ENCODE measurements around the gene MAPK1. TPM values are rescaled to one million over a fixed set of nuclear protein-coding genes. Genes with fewer than 3 reads are reported as not detected.
"Not testable (repeated sequence)": the region's sequence is repeated elsewhere in the genome, so short reads cannot be mapped to it uniquely, and the experiment has no call there.

Gene MAPK1
- total RNA-seq, 1 donor from 2014 or later = 148 TPM

GRCh38 chr22:21803811-21804249 lies 63.6 kb downstream of the MAPK1 start:
- Mint-ChIP-seq H3K27ac (ENCODE audit: unreplicated experiment) (no peak overlapping the region), H3K36me3 (ENCODE audit: low read depth, unreplicated experiment) (peaks cover 20% of the 10 kb centered on the region), H3K4me3 (ENCODE audit: unreplicated experiment) (no peak overlapping the region), H3K4me1 (ENCODE audit: low read depth, unreplicated experiment) (peaks cover 3% of the 10 kb centered on the region), H3K9me3 (ENCODE audit: unreplicated experiment) (no peaks in the 10 kb centered on the region), H3K27me3 (ENCODE audit: low read depth, unreplicated experiment) (no peaks in the 10 kb centered on the region)
- Histone ChIP-seq H4K20me1 (ENCODE audit: insufficient read depth, low read length) (peaks cover 33% of the 10 kb centered on the region), H3K36me3 (ENCODE audit: insufficient read depth, low read length) (peaks cover 48% of the 10 kb centered on the region), H3K4me1 (ENCODE audit: insufficient read depth, low read length) (no peaks in the 10 kb centered on the region), H3K9me3 (ENCODE audit: insufficient read depth, low read depth, low read length) (no peaks in the 10 kb centered on the region), H3K9ac (ENCODE audit: low read length) (no peak overlapping the region), H3K79me2 (ENCODE audit: insufficient read depth, low read length) (peaks cover 51% of the 10 kb centered on the region), H3K27me3 (ENCODE audit: insufficient read depth, low read length) (no peaks in the 10 kb centered on the region), H3K4me2 (ENCODE audit: low read length) (no peak overlapping the region), H2AFZ (ENCODE audit: low read depth, low read length) (no peak overlapping the region), H3K4me3 (ENCODE audit: insufficient read depth, low read depth, low read length) (no peak overlapping the region), H3K27ac (ENCODE audit: low read depth, low read length) (no peak overlapping the region)
- DNase-seq (ENCODE audit: low read depth) (no peak), FAIRE-seq (no peak)
- TF ChIP-seq, protein P1, sequence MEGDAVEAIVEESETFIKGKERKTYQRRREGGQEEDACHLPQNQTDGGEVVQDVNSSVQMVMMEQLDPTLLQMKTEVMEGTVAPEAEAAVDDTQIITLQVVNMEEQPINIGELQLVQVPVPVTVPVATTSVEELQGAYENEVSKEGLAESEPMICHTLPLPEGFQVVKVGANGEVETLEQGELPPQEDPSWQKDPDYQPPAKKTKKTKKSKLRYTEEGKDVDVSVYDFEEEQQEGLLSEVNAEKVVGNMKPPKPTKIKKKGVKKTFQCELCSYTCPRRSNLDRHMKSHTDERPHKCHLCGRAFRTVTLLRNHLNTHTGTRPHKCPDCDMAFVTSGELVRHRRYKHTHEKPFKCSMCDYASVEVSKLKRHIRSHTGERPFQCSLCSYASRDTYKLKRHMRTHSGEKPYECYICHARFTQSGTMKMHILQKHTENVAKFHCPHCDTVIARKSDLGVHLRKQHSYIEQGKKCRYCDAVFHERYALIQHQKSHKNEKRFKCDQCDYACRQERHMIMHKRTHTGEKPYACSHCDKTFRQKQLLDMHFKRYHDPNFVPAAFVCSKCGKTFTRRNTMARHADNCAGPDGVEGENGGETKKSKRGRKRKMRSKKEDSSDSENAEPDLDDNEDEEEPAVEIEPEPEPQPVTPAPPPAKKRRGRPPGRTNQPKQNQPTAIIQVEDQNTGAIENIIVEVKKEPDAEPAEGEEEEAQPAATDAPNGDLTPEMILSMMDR (IDR thresholded peaks at IDR 0.05; ENCODE audit: insufficient read depth, low read depth, low read length) = no peak
- no peak for TF ChIP-seq EZH2 (IDR thresholded peaks at IDR 0.05; ENCODE audit: insufficient read depth, low read length)

GRCh38 chr22:21802673-21803072 lies 64.8 kb downstream of the MAPK1 start:
- TF ChIP-seq, protein P1 (IDR thresholded peaks at IDR 0.05; ENCODE audit: insufficient read depth, low read depth, low read length) = no peak
- TF ChIP-seq EZH2 (IDR thresholded peaks at IDR 0.05; ENCODE audit: insufficient read depth, low read length) = no peak
- Mint-ChIP-seq H3K36me3 (ENCODE audit: low read depth, unreplicated experiment) (peaks cover 21% of the 10 kb centered on the region), H3K4me3 (ENCODE audit: unreplicated experiment) (no peak overlapping the region), H3K27ac (ENCODE audit: unreplicated experiment) (no peak overlapping the region), H3K4me1 (ENCODE audit: low read depth, unreplicated experiment) (peaks cover 4% of the 10 kb centered on the region), H3K9me3 (ENCODE audit: unreplicated experiment) (no peaks in the 10 kb centered on the region), H3K27me3 (ENCODE audit: low read depth, unreplicated experiment) (no peaks in the 10 kb centered on the region)
- Histone ChIP-seq H3K79me2 (ENCODE audit: insufficient read depth, low read length) (peaks cover 40% of the 10 kb centered on the region), H3K4me3 (ENCODE audit: insufficient read depth, low read depth, low read length) (no peak overlapping the region), H4K20me1 (ENCODE audit: insufficient read depth, low read length) (peaks cover 27% of the 10 kb centered on the region), H3K4me2 (ENCODE audit: low read length) (no peak overlapping the region), H3K9ac (ENCODE audit: low read length) (no peak overlapping the region), H3K27me3 (ENCODE audit: insufficient read depth, low read length) (no peaks in the 10 kb centered on the region), H2AFZ (ENCODE audit: low read depth, low read length) (no peak overlapping the region), H3K9me3 (ENCODE audit: insufficient read depth, low read depth, low read length) (no peaks in the 10 kb centered on the region), H3K27ac (ENCODE audit: low read depth, low read length) (no peak overlapping the region), H3K4me1 (ENCODE audit: insufficient read depth, low read length) (no peaks in the 10 kb centered on the region), H3K36me3 (ENCODE audit: insufficient read depth, low read length) (peaks cover 50% of the 10 kb centered on the region)
- DNase-seq (ENCODE audit: low read depth) (no peak), FAIRE-seq (no peak)

GRCh38 chr22:21802056-21802455 lies 65.4 kb downstream of the MAPK1 start:
- Mint-ChIP-seq H3K27ac (ENCODE audit: unreplicated experiment) (no peak overlapping the region), H3K4me1 (ENCODE audit: low read depth, unreplicated experiment) (peaks cover 6% of the 10 kb centered on the region), H3K36me3 (ENCODE audit: low read depth, unreplicated experiment) (peaks cover 21% of the 10 kb centered on the region), H3K27me3 (ENCODE audit: low read depth, unreplicated experiment) (no peaks in the 10 kb centered on the region), H3K9me3 (ENCODE audit: unreplicated experiment) (no peaks in the 10 kb centered on the region), H3K4me3 (ENCODE audit: unreplicated experiment) (no peak overlapping the region)
- FAIRE-seq (no peak), DNase-seq (ENCODE audit: low read depth) (no peak)
- no peak overlapping the region for H2AFZ ChIP-seq (ENCODE audit: low read depth, low read length)
- no peaks in the 10 kb centered on the region for H3K9me3 ChIP-seq (ENCODE audit: insufficient read depth, low read depth, low read length)
- H3K79me2 ChIP-seq (ENCODE audit: insufficient read depth, low read length) = peaks cover 34% of the 10 kb centered on the region
- H3K36me3 ChIP-seq (ENCODE audit: insufficient read depth, low read length) = peaks cover 50% of the 10 kb centered on the region
- H3K4me3 ChIP-seq (ENCODE audit: insufficient read depth, low read depth, low read length) = no peak overlapping the region
- TF ChIP-seq, protein P1 (IDR thresholded peaks at IDR 0.05; ENCODE audit: insufficient read depth, low read depth, low read length) = no peak
- TF ChIP-seq EZH2 (IDR thresholded peaks at IDR 0.05; ENCODE audit: insufficient read depth, low read length) = no peak
- H3K9ac ChIP-seq (ENCODE audit: low read length) = no peak overlapping the region
- H3K27ac ChIP-seq (ENCODE audit: low read depth, low read length) = no peak overlapping the region
- no peak overlapping the region for H3K4me2 ChIP-seq (ENCODE audit: low read length)
- H4K20me1 ChIP-seq (ENCODE audit: insufficient read depth, low read length) = peaks cover 21% of the 10 kb centered on the region
- no peaks in the 10 kb centered on the region for H3K4me1 ChIP-seq (ENCODE audit: insufficient read depth, low read length)
- no peaks in the 10 kb centered on the region for H3K27me3 ChIP-seq (ENCODE audit: insufficient read depth, low read length)

DNA sequence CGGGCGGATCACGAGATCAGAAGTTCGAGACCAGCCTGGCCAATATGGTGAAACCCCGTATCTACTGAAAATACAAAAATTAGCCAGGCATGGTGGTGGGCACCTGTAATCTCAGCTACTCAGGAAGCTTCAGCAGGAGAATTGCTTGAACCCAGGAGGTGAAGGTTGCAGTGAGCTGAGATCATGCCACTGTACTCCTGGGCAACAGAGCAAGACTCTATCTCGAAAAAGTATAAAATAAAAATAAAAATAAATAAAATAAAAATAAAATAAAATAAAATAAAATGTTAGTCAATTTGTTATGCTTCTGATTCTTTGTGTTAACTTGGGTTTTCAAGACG lies 66.2 kb downstream of the MAPK1 start:
- H3K36me3 Mint-ChIP-seq (ENCODE audit: low read depth, unreplicated experiment) = peaks cover 21% of the 10 kb centered on the region
- H4K20me1 ChIP-seq (ENCODE audit: insufficient read depth, low read length) = peaks cover 19% of the 10 kb centered on the region
- peaks cover 27% of the 10 kb centered on the region for H3K79me2 ChIP-seq (ENCODE audit: insufficient read depth, low read length)
- peaks cover 43% of the 10 kb centered on the region for H3K36me3 ChIP-seq (ENCODE audit: insufficient read depth, low read length)
- H3K4me1 Mint-ChIP-seq (ENCODE audit: low read depth, unreplicated experiment); H3K27ac Mint-ChIP-seq (ENCODE audit: unreplicated experiment); H3K9me3 Mint-ChIP-seq (ENCODE audit: unreplicated experiment); H3K4me1 ChIP-seq (ENCODE audit: insufficient read depth, low read length); H2AFZ ChIP-seq (ENCODE audit: low read depth, low read length); H3K27me3 Mint-ChIP-seq (ENCODE audit: low read depth, unreplicated experiment); H3K4me2 ChIP-seq (ENCODE audit: low read length); H3K9ac ChIP-seq (ENCODE audit: low read length); DNase-seq (ENCODE audit: low read depth); H3K27me3 ChIP-seq (ENCODE audit: insufficient read depth, low read length); H3K9me3 ChIP-seq (ENCODE audit: insufficient read depth, low read depth, low read length); H3K27ac ChIP-seq (ENCODE audit: low read depth, low read length); H3K4me3 ChIP-seq (ENCODE audit: insufficient read depth, low read depth, low read length); H3K4me3 Mint-ChIP-seq (ENCODE audit: unreplicated experiment); FAIRE-seq: not testable (repeated sequence)
